HG03442 (cell line): ENCODE data around the gene ZGLP1.
"Not testable (repeated sequence)": the region's sequence is repeated elsewhere in the genome, so short reads cannot be mapped to it uniquely, and the experiment has no call there.

Experiments
- ATAC-seq: cut with Tn5 transposase; IDR thresholded peaks from one replicate; pipeline ENCODE4 v1.9.1; 2021; ENCODE audit warnings: mild to moderate bottlenecking, moderate library complexity; ENCODE audit not compliant: unreplicated experiment

Gene ZGLP1

GRCh38 chr19:10309423-10309822 lies at the start of gene ZGLP1:
Gene ZGLP1 (minus strand): TSS chr19:10309815.
- no peak for ATAC-seq

GRCh38 chr19:10356431-10356830 lies 46.8 kb upstream of the ZGLP1 start:
- no peak for ATAC-seq

- ATAC-seq, result no peak
Observed at GRCh38 chr19:10353793-10354391, 44.3 kb upstream of the ZGLP1 start.

GRCh38 chr19:10352764-10353671 lies 43.4 kb upstream of the ZGLP1 start:
- no peak for ATAC-seq

GRCh38 chr19:10346509-10346908 lies 36.9 kb upstream of the ZGLP1 start:
- ATAC-seq, result no peak

- no peak for ATAC-seq
Observed at GRCh38 chr19:10344780-10345179, 35.2 kb upstream of the ZGLP1 start.

- no peak for ATAC-seq
Observed at GRCh38 chr19:10343495-10343894, 33.9 kb upstream of the ZGLP1 start.

GRCh38 chr19:10339977-10340376 lies 30.4 kb upstream of the ZGLP1 start:
- ATAC-seq, result no peak

- peak; percentile 63 for ATAC-seq
Observed at GRCh38 chr19:10339380-10339960, 29.9 kb upstream of the ZGLP1 start, which contains the start of gene ICAM3. Gene ICAM3 (minus strand): TSS chr19:10339624. CDS start chr19:10339614, 10 bp downstream.

- ATAC-seq, result no peak
Observed at GRCh38 chr19:10338940-10339339, 29.3 kb upstream of the ZGLP1 start.

- not testable (repeated sequence) for ATAC-seq
Observed at GRCh38 chr19:10336725-10337124, 27.1 kb upstream of the ZGLP1 start.

GRCh38 chr19:10335352-10335985 lies 25.9 kb upstream of the ZGLP1 start:
- no peak for ATAC-seq

- ATAC-seq, result no peak
Observed at GRCh38 chr19:10334588-10335351, 25.2 kb upstream of the ZGLP1 start.

- no peak for ATAC-seq
Observed at GRCh38 chr19:10333758-10334587, 24.4 kb upstream of the ZGLP1 start.

- peak; percentile 85 for ATAC-seq
Observed at GRCh38 chr19:10332965-10333757, 23.5 kb upstream of the ZGLP1 start, which contains the start of gene RAVER1. Gene RAVER1 (minus strand): TSS chr19:10333529. CDS start chr19:10333507, 22 bp downstream.

GRCh38 chr19:10332158-10332964 lies 22.7 kb upstream of the ZGLP1 start:
- ATAC-seq, result no peak

GRCh38 chr19:10329555-10329954 lies 19.9 kb upstream of the ZGLP1 start:
- no peak for ATAC-seq
